Tibial nerve (tissue), 4 donors: ENCODE data around the gene RAB15.

ENCODE experiments used
- EP300 ChIP-seq, 2 donors: sonication (generic); formaldehyde crosslinking; IDR thresholded peaks; one replicate each; pipeline ENCODE4 v1.6.1; 2017; ENCODE audit warnings: antibody characterized with exemption in 2 of 2, mild to moderate bottlenecking in 1 of 2
- TF ChIP-seq, protein P1 (sequence below), 5 experiments: fragments of 200-600 bp in 3 of 5; fragments of 450-650 bp in 2 of 5; sonication (generic) in 3 of 5; IDR thresholded peaks; one replicate each; pipeline ENCODE4 v1.5.1; 2016 to 2019; ENCODE audit warnings: antibody characterized with exemption in 5 of 5, mild to moderate bottlenecking in 3 of 5, moderate library complexity in 2 of 5

DNA sequence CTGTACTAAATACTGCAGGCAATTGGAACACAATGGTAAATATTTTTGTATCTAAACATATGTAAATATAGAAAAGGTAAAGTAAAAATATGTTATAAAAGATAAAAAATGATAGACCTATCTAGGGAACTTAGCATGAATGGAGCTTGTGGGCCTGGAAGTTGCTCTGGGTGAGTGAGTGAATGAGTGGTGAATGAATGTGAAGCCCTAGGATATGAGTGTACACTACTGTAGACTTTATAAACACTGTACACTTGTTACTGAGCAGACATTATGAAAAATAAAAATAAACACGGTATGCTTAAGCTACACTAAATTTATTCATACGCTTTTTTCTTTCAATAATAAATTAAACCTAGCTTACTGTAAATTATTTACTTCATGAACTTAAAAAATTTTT, 22.4 kb upstream of the RAB15 start:
- TF ChIP-seq, protein P1, sequence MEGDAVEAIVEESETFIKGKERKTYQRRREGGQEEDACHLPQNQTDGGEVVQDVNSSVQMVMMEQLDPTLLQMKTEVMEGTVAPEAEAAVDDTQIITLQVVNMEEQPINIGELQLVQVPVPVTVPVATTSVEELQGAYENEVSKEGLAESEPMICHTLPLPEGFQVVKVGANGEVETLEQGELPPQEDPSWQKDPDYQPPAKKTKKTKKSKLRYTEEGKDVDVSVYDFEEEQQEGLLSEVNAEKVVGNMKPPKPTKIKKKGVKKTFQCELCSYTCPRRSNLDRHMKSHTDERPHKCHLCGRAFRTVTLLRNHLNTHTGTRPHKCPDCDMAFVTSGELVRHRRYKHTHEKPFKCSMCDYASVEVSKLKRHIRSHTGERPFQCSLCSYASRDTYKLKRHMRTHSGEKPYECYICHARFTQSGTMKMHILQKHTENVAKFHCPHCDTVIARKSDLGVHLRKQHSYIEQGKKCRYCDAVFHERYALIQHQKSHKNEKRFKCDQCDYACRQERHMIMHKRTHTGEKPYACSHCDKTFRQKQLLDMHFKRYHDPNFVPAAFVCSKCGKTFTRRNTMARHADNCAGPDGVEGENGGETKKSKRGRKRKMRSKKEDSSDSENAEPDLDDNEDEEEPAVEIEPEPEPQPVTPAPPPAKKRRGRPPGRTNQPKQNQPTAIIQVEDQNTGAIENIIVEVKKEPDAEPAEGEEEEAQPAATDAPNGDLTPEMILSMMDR (IDR thresholded peaks at IDR 0.05) = no peak
- no peak for TF ChIP-seq EP300 (IDR thresholded peaks at IDR 0.05)
